SK-N-SH treated with all-trans-retinoic acid at 6 μM for 48 hours (cell line): Measurements from ENCODE around the gene GP1BB.

ENCODE experiments used
- RARB ChIP-seq: fragments of 250-450 bp; sonication (Bioruptor Pico); IDR thresholded peaks from 2 replicates; pipeline ENCODE4 v1.8.0; 2021; ENCODE audit warnings: mild to moderate bottlenecking, moderate library complexity
- ZFP3 ChIP-seq: fragments of 250-450 bp; sonication (Bioruptor Pico); IDR thresholded peaks from 2 replicates; pipeline ENCODE4 v1.5.0; 2020; ENCODE audit warnings: mild to moderate bottlenecking, moderate library complexity
- TF ChIP-seq, protein P1 (sequence below): fragments of 250-450 bp; sonication (Bioruptor Pico); IDR thresholded peaks from 2 replicates; pipeline ENCODE4 v1.5.0; 2020; ENCODE audit warnings: mild to moderate bottlenecking, moderate library complexity
- TF ChIP-seq, protein P2 (sequence below): fragments of 250-450 bp; sonication (Bioruptor Pico); IDR thresholded peaks from 2 replicates; pipeline ENCODE4 v1.8.0; 2021; ENCODE audit warnings: low read depth, mild to moderate bottlenecking, moderate library complexity, borderline replicate concordance
- TF ChIP-seq, protein P3 (sequence below): fragments of 250-450 bp; sonication (Bioruptor Pico); IDR thresholded peaks from 2 replicates; pipeline ENCODE4 v1.8.0; 2020; ENCODE audit warnings: mild to moderate bottlenecking, moderate library complexity, borderline replicate concordance

GRCh38 chr22:19751497-19752245 is 28.3 kb downstream of the GP1BB start:
- TF ChIP-seq, protein P1, sequence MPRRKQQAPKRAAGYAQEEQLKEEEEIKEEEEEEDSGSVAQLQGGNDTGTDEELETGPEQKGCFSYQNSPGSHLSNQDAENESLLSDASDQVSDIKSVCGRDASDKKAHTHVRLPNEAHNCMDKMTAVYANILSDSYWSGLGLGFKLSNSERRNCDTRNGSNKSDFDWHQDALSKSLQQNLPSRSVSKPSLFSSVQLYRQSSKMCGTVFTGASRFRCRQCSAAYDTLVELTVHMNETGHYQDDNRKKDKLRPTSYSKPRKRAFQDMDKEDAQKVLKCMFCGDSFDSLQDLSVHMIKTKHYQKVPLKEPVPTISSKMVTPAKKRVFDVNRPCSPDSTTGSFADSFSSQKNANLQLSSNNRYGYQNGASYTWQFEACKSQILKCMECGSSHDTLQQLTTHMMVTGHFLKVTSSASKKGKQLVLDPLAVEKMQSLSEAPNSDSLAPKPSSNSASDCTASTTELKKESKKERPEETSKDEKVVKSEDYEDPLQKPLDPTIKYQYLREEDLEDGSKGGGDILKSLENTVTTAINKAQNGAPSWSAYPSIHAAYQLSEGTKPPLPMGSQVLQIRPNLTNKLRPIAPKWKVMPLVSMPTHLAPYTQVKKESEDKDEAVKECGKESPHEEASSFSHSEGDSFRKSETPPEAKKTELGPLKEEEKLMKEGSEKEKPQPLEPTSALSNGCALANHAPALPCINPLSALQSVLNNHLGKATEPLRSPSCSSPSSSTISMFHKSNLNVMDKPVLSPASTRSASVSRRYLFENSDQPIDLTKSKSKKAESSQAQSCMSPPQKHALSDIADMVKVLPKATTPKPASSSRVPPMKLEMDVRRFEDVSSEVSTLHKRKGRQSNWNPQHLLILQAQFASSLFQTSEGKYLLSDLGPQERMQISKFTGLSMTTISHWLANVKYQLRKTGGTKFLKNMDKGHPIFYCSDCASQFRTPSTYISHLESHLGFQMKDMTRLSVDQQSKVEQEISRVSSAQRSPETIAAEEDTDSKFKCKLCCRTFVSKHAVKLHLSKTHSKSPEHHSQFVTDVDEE (CRISPR knock-in tag): no peak
- TF ChIP-seq, protein P2, sequence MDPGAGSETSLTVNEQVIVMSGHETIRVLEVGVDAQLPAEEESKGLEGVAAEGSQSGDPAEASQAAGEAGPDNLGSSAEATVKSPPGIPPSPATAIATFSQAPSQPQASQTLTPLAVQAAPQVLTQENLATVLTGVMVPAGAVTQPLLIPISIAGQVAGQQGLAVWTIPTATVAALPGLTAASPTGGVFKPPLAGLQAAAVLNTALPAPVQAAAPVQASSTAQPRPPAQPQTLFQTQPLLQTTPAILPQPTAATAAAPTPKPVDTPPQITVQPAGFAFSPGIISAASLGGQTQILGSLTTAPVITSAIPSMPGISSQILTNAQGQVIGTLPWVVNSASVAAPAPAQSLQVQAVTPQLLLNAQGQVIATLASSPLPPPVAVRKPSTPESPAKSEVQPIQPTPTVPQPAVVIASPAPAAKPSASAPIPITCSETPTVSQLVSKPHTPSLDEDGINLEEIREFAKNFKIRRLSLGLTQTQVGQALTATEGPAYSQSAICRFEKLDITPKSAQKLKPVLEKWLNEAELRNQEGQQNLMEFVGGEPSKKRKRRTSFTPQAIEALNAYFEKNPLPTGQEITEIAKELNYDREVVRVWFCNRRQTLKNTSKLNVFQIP (CRISPR knock-in tag): no peak
- TF ChIP-seq RARB (CRISPR knock-in tag): no peak
- TF ChIP-seq, protein P3, sequence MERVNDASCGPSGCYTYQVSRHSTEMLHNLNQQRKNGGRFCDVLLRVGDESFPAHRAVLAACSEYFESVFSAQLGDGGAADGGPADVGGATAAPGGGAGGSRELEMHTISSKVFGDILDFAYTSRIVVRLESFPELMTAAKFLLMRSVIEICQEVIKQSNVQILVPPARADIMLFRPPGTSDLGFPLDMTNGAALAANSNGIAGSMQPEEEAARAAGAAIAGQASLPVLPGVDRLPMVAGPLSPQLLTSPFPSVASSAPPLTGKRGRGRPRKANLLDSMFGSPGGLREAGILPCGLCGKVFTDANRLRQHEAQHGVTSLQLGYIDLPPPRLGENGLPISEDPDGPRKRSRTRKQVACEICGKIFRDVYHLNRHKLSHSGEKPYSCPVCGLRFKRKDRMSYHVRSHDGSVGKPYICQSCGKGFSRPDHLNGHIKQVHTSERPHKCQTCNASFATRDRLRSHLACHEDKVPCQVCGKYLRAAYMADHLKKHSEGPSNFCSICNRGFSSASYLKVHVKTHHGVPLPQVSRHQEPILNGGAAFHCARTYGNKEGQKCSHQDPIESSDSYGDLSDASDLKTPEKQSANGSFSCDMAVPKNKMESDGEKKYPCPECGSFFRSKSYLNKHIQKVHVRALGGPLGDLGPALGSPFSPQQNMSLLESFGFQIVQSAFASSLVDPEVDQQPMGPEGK (CRISPR knock-in tag): no peak
- no peak for TF ChIP-seq ZFP3 (CRISPR knock-in tag)
